ENCODE data around the gene SCAMP2. TPM values are rescaled to one million over a fixed set of nuclear protein-coding genes. Genes with fewer than 3 reads are reported as not detected.
A peak's percentile ranks its signal among the peaks of the same experiment; 100 is the strongest.

SCAMP2 gene, protein sequence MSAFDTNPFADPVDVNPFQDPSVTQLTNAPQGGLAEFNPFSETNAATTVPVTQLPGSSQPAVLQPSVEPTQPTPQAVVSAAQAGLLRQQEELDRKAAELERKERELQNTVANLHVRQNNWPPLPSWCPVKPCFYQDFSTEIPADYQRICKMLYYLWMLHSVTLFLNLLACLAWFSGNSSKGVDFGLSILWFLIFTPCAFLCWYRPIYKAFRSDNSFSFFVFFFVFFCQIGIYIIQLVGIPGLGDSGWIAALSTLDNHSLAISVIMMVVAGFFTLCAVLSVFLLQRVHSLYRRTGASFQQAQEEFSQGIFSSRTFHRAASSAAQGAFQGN
- total RNA-seq (2016; rRNA removed; fragmentation: Illumina TruSeq; extraction: Trizol), result 23.6 and 34.8 TPM in 2 replicates
- total RNA-seq (2016; cell fraction: cytosol; rRNA removed; fragmentation: Illumina TruSeq; extraction: Trizol; ENCODE audit: low read depth), result 9.6 and 11.5 TPM in 2 replicates
- total RNA-seq (2016; cell fraction: insoluble cytoplasmic fraction; rRNA removed; fragmentation: Illumina TruSeq; extraction: Trizol), result 21.6 and 36.5 TPM in 2 replicates
- 19.1 and 19.4 TPM in 2 replicates for total RNA-seq (2016; cell fraction: membrane; rRNA removed; fragmentation: Illumina TruSeq; extraction: Trizol)
- total RNA-seq (2016; cell fraction: nucleus; rRNA removed; fragmentation: Illumina TruSeq; extraction: Trizol), result 34.8 and 43.1 TPM in 2 replicates
- 121 and 137 TPM in 2 replicates for polyA plus RNA-seq (2011; rRNA removed)
- polyA plus RNA-seq (2011; cell fraction: cytosol; rRNA removed), result 79.1 and 105 TPM in 2 replicates
- 60.5 and 61.0 TPM in 2 replicates for polyA plus RNA-seq (2011; cell fraction: nucleus; rRNA removed)
- polyA plus RNA-seq (2012), result 46.1 and 60.6 TPM in 2 replicates
- polyA plus RNA-seq (2016; cell fraction: cytosol; fragmentation: Illumina TruSeq; extraction: Trizol; ENCODE audit: low read depth), result 13.9 and 15.3 TPM in 2 replicates
- 40.8 and 49.5 TPM in 2 replicates for polyA plus RNA-seq (2016; cell fraction: insoluble cytoplasmic fraction; fragmentation: Illumina TruSeq; extraction: Trizol; ENCODE audit: low read depth)
- 19.7 and 19.9 TPM in 2 replicates for polyA plus RNA-seq (2016; cell fraction: membrane; fragmentation: Illumina TruSeq; extraction: Trizol; ENCODE audit: low read depth)
- polyA plus RNA-seq (2016; cell fraction: nucleus; fragmentation: Illumina TruSeq; extraction: Trizol; ENCODE audit: insufficient read depth, low read depth), result 82.6 and 86.5 TPM in 2 replicates
- 153 and 215 TPM in 2 replicates for polyA minus RNA-seq (2011; rRNA and poly(A)+ RNA removed; ENCODE audit: low replicate concordance)
- 43.0 and 53.0 TPM in 2 replicates for polyA minus RNA-seq (2011; cell fraction: cytosol; rRNA and poly(A)+ RNA removed)
- 19.7 and 32.7 TPM in 2 replicates for polyA minus RNA-seq (2011; cell fraction: nucleus; rRNA and poly(A)+ RNA removed)
- Bru-seq, nascent RNA, result percentile 73 among the genes with signal in this experiment
- percentile 86 among the genes with signal in this experiment for BruChase-seq, experiment 1, labeled RNA remaining after a 6-hour chase
- BruChase-seq, experiment 2, labeled RNA remaining after a 2-hour chase, result percentile 79 among the genes with signal in this experiment
- long read RNA-seq, experiment 1, transcript SCAMP2-201 (9 exons, 2,453 nt), result major isoform, 92 of 104 reads
- long read RNA-seq, experiment 1, partial matches to known transcripts, result 4 of 104 reads
- long read RNA-seq, experiment 1, other reads (novel, unspliced or antisense), result 8 of 104 reads
- long read RNA-seq, experiment 2, transcript SCAMP2-201 (9 exons, 2,453 nt), result major isoform, 109 of 161 reads
- long read RNA-seq, experiment 2, partial matches to known transcripts, result 18 of 161 reads
- long read RNA-seq, experiment 2, other reads (novel, unspliced or antisense), result 29 of 161 reads

DNA sequence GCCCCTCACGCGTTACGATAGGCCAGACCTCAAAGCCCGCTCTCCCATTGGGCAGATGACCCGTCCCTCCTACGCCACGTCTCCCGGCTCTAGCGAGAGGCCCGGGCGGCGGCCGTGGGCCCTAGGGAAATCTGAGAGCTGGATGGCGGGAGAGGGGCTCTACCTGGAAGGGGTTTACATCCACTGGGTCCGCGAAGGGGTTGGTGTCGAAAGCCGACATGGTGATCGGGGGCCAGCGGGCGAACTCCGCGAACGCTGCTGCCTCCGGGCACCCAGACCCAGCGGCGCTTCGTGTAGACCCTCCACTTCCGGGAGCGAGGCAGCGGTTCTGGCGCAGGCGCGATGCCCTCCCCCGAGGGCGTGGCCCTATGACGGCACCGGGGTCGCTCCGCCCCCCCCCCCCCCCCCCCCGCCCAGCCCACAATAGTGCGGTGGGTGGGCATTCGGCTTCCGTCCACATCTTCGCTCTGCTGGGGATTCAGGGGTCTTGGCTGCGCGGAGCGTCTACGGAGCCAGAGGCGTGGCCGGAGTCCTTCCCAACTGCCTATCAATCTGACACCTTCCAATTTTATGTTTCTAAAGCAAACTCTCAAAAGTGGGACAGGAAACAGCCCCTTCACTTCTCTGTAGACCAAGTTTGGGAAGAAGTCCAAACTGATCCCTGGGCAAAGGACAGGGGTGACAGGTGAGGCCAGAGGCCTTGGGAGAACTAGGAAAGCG is at the start of gene SCAMP2:
TSS of gene SCAMP2 (minus strand) at position 330 of the 720 bp plus-strand sequence. CDS start at position 220, 110 bp downstream.
- Histone ChIP-seq H4K20me1 (ENCODE audit: insufficient read depth, low read length) (peaks cover 13% of the 10 kb centered on the region), H3K27ac (ENCODE audit: extremely low read length, insufficient read depth, low read length) (peak within 1 kb of the TSS; percentile 93), H3K4me3 (replicated peaks in 1 of 3; ENCODE audit: insufficient read depth in 1 of 3, low read depth in 2 of 3, low read length in 3 of 3) (peak within 1 kb of the TSS; percentile 83 to 98 (median 98)), H3K4me1 (ENCODE audit: insufficient read depth, low read length) (peaks cover 48% of the 10 kb centered on the region), H3K9ac (ENCODE audit: insufficient read depth, low read depth, low read length) (peak within 1 kb of the TSS; percentile 98), H2AFZ (ENCODE audit: low read length) (peak within 1 kb of the TSS; percentile 82), H3K27me3 (ENCODE audit: control insufficient read depth in 1 of 2, insufficient read depth in 2 of 2, low read length in 2 of 2) (peaks cover 0 to 10% of the 10 kb centered on the region in 2 experiments; a peak in 1 of 5 replicates), H3K79me2 (ENCODE audit: insufficient read depth, low read length) (peaks cover 41% of the 10 kb centered on the region), H3K9me3 (ENCODE audit: low read length) (no peaks in the 10 kb centered on the region), H3K36me3 (replicated peaks in 1 of 2; ENCODE audit: control insufficient read depth in 1 of 2, insufficient read depth in 2 of 2, low read length in 2 of 2) (peaks cover 0 to 1% of the 10 kb centered on the region in 2 experiments; a peak in 2 of 5 replicates), H3K4me2 (ENCODE audit: low read depth, low read length) (peak within 1 kb of the TSS; percentile 97)
- ATAC-seq, result peak; percentile 98
- DNase-seq (ENCODE audit: low spot score), result peak; percentile 91
- BruUV-seq (replicated peaks), result no TSS peak
- in situ Hi-C loops (cut with HindIII; ENCODE audit: extremely low pct_ligation_motif_present, low pct_unique_long_range_greater_than_20kb) (no loop called here), intact Hi-C loops (cut with micrococcal nuclease; ENCODE audit: unreplicated experiment) (no loop called here)
- POLR2A ChIA-PET, result interaction anchor here (0.7 to 1.9 kb wide), 8 partner anchors 10 to 34 kb away, joined by 3 to 10 read pairs (median 3); partner anchors contain the start of genes FAM219B, MPI and ULK3
- peak; percentile 72 for FAIRE-seq
- 13% methylated on average over 3 of the region's 52 CpGs for WGBS (ENCODE audit: low lambda C conversion rate)
- CTCF ChIA-PET (ENCODE audit: low intra/inter-chr PET ratio, low total read pairs), result no interaction called here
- peak; percentile 78 for TF ChIP-seq GATAD1 (CRISPR knock-in tag; IDR thresholded peaks at IDR 0.05)
- TF ChIP-seq, protein P1, sequence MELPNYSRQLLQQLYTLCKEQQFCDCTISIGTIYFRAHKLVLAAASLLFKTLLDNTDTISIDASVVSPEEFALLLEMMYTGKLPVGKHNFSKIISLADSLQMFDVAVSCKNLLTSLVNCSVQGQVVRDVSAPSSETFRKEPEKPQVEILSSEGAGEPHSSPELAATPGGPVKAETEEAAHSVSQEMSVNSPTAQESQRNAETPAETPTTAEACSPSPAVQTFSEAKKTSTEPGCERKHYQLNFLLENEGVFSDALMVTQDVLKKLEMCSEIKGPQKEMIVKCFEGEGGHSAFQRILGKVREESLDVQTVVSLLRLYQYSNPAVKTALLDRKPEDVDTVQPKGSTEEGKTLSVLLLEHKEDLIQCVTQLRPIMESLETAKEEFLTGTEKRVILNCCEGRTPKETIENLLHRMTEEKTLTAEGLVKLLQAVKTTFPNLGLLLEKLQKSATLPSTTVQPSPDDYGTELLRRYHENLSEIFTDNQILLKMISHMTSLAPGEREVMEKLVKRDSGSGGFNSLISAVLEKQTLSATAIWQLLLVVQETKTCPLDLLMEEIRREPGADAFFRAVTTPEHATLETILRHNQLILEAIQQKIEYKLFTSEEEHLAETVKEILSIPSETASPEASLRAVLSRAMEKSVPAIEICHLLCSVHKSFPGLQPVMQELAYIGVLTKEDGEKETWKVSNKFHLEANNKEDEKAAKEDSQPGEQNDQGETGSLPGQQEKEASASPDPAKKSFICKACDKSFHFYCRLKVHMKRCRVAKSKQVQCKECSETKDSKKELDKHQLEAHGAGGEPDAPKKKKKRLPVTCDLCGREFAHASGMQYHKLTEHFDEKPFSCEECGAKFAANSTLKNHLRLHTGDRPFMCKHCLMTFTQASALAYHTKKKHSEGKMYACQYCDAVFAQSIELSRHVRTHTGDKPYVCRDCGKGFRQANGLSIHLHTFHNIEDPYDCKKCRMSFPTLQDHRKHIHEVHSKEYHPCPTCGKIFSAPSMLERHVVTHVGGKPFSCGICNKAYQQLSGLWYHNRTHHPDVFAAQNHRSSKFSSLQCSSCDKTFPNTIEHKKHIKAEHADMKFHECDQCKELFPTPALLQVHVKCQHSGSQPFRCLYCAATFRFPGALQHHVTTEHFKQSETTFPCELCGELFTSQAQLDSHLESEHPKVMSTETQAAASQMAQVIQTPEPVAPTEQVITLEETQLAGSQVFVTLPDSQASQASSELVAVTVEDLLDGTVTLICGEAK (IDR thresholded peaks at IDR 0.05), result no peak
- TF ChIP-seq, protein P1 (CRISPR knock-in tag; IDR thresholded peaks at IDR 0.05), result peak; percentile 25; the same call in 1 of the 2 replicates
- peak; percentile 64; the same call in 1 of the 2 replicates for TF ChIP-seq TBX3 (IDR thresholded peaks at IDR 0.05; ENCODE audit: borderline replicate concordance)
- TF ChIP-seq HMG20A (CRISPR knock-in tag; IDR thresholded peaks at IDR 0.05; ENCODE audit: borderline replicate concordance), result no peak
- TF ChIP-seq, protein P2, sequence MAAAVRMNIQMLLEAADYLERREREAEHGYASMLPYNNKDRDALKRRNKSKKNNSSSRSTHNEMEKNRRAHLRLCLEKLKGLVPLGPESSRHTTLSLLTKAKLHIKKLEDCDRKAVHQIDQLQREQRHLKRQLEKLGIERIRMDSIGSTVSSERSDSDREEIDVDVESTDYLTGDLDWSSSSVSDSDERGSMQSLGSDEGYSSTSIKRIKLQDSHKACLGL (CRISPR knock-in tag; IDR thresholded peaks at IDR 0.05), result peak; percentile 68; the same call in 1 of the 2 replicates

All from HepG2 (cell line).